CD4-positive, alpha-beta memory T cell (primary cell): ENCODE measurements around the gene AK1. TPM values are rescaled to one million over a fixed set of nuclear protein-coding genes. Genes with fewer than 3 reads are reported as not detected.

ENCODE experiments used
- CTCF ChIA-PET: fragments of 350-600 bp; sonication (Branson Sonifier 250); formaldehyde crosslinking; loops from one replicate; lab custom pipeline; 2021; ENCODE audit warnings: inconsistent platforms; ENCODE audit not compliant: partially characterized antibody; lab: Charles Lee
- POLR2A ChIA-PET: fragments of 350-600 bp; sonication (Branson Sonifier 250); formaldehyde crosslinking; loops from one replicate; lab custom pipeline; 2021; ENCODE audit not compliant: partially characterized antibody; lab: Charles Lee
- DNase-seq, 5 donors: peaks; one replicate each; pipeline versions ENCODE4 v3.0.0 to v3.0.0-alpha.2; 2020 to 2022; ENCODE audit warnings: mixed read lengths in 1 of 5
- H3K27ac ChIP-seq: one replicate; pipeline ENCODE4 v1.7.0; 2013; ENCODE audit warnings: low read depth, low read length
- H3K27me3 ChIP-seq: 2 replicates; pipeline ENCODE4 v1.7.0; 2013; ENCODE audit warnings: mild to moderate bottlenecking, low read length, moderate library complexity; ENCODE audit not compliant: insufficient read depth
- H3K36me3 ChIP-seq: 2 replicates; pipeline ENCODE4 v1.7.0; 2013; ENCODE audit warnings: mild to moderate bottlenecking, low read length, moderate library complexity; ENCODE audit not compliant: insufficient read depth
- H3K4me1 ChIP-seq: 2 replicates; pipeline ENCODE4 v1.7.0; 2013; ENCODE audit warnings: mild to moderate bottlenecking, low read length, moderate library complexity; ENCODE audit not compliant: insufficient read depth
- H3K4me3 ChIP-seq, 2 donors: one replicate each; pipeline ENCODE4 v1.7.0; 2013; ENCODE audit warnings: low read length in 2 of 2, mild to moderate bottlenecking in 1 of 2
- H3K9me3 ChIP-seq, 2 donors: one replicate each; pipeline ENCODE4 v1.7.0; 2013; ENCODE audit warnings: low read length in 2 of 2, control low read depth in 1 of 2; ENCODE audit not compliant: control insufficient read depth in 1 of 2
- H3K27ac Mint-ChIP-seq, 7 donors: one replicate each; pipeline ENCODE4 v1.8.0; 2020 to 2021; ENCODE audit warnings: mixed read lengths in 7 of 7, mild to moderate bottlenecking in 6 of 7, inconsistent platforms in 3 of 7, moderate library complexity in 3 of 7
- H3K27me3 Mint-ChIP-seq, 2 donors: one replicate each; pipeline ENCODE4 v1.8.0; 2020 to 2021; ENCODE audit warnings: mixed read lengths in 2 of 2
- H3K36me3 Mint-ChIP-seq, 2 donors: one replicate each; pipeline ENCODE4 v1.8.0; 2020 to 2021; ENCODE audit warnings: mixed read lengths in 2 of 2, inconsistent platforms in 1 of 2, mild to moderate bottlenecking in 1 of 2
- H3K4me1 Mint-ChIP-seq, 4 donors: one replicate each; pipeline ENCODE4 v1.8.0; 2020 to 2021; ENCODE audit warnings: mixed read lengths in 4 of 4, mild to moderate bottlenecking in 1 of 4
- H3K4me3 Mint-ChIP-seq, 8 donors: one replicate each; pipeline ENCODE4 v1.8.0; 2020 to 2021; ENCODE audit warnings: mixed read lengths in 8 of 8, mild to moderate bottlenecking in 7 of 8, moderate library complexity in 6 of 8, inconsistent platforms in 3 of 8
- H3K9me3 Mint-ChIP-seq, 8 donors: one replicate each; pipeline ENCODE4 v1.8.0; 2020 to 2021; ENCODE audit warnings: mixed read lengths in 8 of 8, mild to moderate bottlenecking in 5 of 8, inconsistent platforms in 3 of 8, moderate library complexity in 1 of 8
- intact Hi-C: fragments of 100-400 bp; cut with micrococcal nuclease; formaldehyde crosslinking; loops from one replicate; pipeline ENCODE4 v1.15.1; 2023
- polyA plus RNA-seq, 2 donors: library from polyadenylated mRNA; unstranded; fragments of 300-500 nt; fragmentation: Illumina TruSeq; gene quantifications; one replicate each; pipeline ENCODE4 v1.2.3, GENCODE V29; 2021
- total RNA-seq, 2 experiments: library from RNA; stranded (reverse); gene quantifications; one replicate each; pipeline ENCODE4 v1.2.3, GENCODE V29; 2021

Gene AK1
- total and polyA plus RNA-seq, 4 experiments from 2014 or later: 0.53 to 62.7 (median 58.1) TPM; not detected in 1

- H3K27ac ChIP-seq: no peak overlapping the region
- no peaks in the 10 kb centered on the region for H3K27me3 ChIP-seq
- Mint-ChIP-seq H3K27me3 (no peaks in the 10 kb centered on the region), H3K4me1 (peaks cover 11 to 53% (median 29%) of the 10 kb centered on the region in 4 donors), H3K4me3 (peak overlapping the region in 1 of 8 donors; percentile 46), H3K36me3 (peaks cover 17 to 36% of the 10 kb centered on the region in 2 donors), H3K27ac (peak overlapping the region; percentile 67 to 96 (median 82)), H3K9me3 (no peaks in the 10 kb centered on the region)
- H3K9me3 ChIP-seq: no peaks in the 10 kb centered on the region
- DNase-seq: no peak
- POLR2A ChIA-PET: interaction anchor here (1.2 to 2.1 kb wide), 4 partner anchors 12 to 176 kb away, joined by 3 to 7 read pairs (median 5); partner anchors contain the start of genes CDK9 and TOR2A
- CTCF ChIA-PET: interaction anchor here (0.6 to 2.5 kb wide), 9 partner anchors 16 to 195 kb away, joined by 3 to 11 read pairs (median 3); partner anchors contain the start of genes PTRH1, TOR2A and TTC16
- no peaks in the 10 kb centered on the region for H3K36me3 ChIP-seq
- no peak overlapping the region for H3K4me3 ChIP-seq
- intact Hi-C loops: loop anchor here (1.0 kb wide), 1 partner anchor 175 kb away; the partner anchor contains the start of gene TOR2A
- H3K4me1 ChIP-seq: peaks cover 38% of the 10 kb centered on the region
Measured at GRCh38 chr9:127910613-127911205, 33.2 kb upstream of the AK1 start.

- H3K4me3 Mint-ChIP-seq: no peak overlapping the region
- no peak for DNase-seq
- Histone ChIP-seq H3K9me3 (no peaks in the 10 kb centered on the region), H3K27me3 (no peaks in the 10 kb centered on the region), H3K36me3 (no peaks in the 10 kb centered on the region), H3K27ac (peak overlapping the region; percentile 25), H3K4me3 (no peak overlapping the region), H3K4me1 (peaks cover 38% of the 10 kb centered on the region)
- no peaks in the 10 kb centered on the region for H3K27me3 Mint-ChIP-seq
- H3K9me3 Mint-ChIP-seq: no peaks in the 10 kb centered on the region
- ChIA-PET CTCF (interaction anchor here (0.8 to 2.5 kb wide), 12 partner anchors 15 to 175 kb away, joined by 3 to 11 read pairs (median 4); partner anchors contain the start of genes CDK9 and TOR2A), POLR2A (interaction anchor here (0.6 to 2.1 kb wide), 5 partner anchors 11 to 175 kb away, joined by 3 to 7 read pairs (median 4); partner anchors contain the start of genes CDK9 and TOR2A)
- peaks cover 17 to 38% of the 10 kb centered on the region in 2 donors for H3K36me3 Mint-ChIP-seq
- intact Hi-C loops: loop anchor here (1.0 kb wide), 1 partner anchor 175 kb away; the partner anchor contains the start of gene TOR2A
- H3K27ac Mint-ChIP-seq: peak overlapping the region in 6 of 7 donors; percentile 42 to 78 (median 62)
- peaks cover 15 to 50% (median 29%) of the 10 kb centered on the region in 4 donors for H3K4me1 Mint-ChIP-seq
Measured at GRCh38 chr9:127909839-127910273, 32.4 kb upstream of the AK1 start.

DNA sequence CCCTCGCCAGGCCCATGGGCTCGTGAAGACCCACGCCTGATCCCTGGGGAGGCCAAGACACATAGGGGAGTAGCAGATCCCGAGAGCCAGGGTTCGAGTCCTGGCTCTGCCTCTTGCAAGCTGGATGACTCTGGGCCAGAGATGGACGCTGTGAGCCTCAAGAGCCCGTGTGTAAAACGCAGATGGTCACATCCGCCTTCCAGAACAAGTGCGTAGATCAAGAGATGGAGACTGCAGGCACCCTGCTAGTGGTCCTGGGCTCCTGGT, 31.1 kb upstream of the AK1 start:
- Histone ChIP-seq H3K27ac (peak overlapping the region; percentile 15), H3K36me3 (no peaks in the 10 kb centered on the region), H3K27me3 (no peaks in the 10 kb centered on the region), H3K4me3 (no peak overlapping the region), H3K9me3 (no peaks in the 10 kb centered on the region), H3K4me1 (peaks cover 51% of the 10 kb centered on the region)
- intact Hi-C loops: no loop called here
- Mint-ChIP-seq H3K36me3 (peaks cover 17 to 44% of the 10 kb centered on the region in 2 donors), H3K27me3 (no peaks in the 10 kb centered on the region), H3K4me1 (peaks cover 17 to 51% (median 33%) of the 10 kb centered on the region in 4 donors), H3K9me3 (no peaks in the 10 kb centered on the region), H3K27ac (peak overlapping the region in 2 of 7 donors; percentile 15 to 42), H3K4me3 (no peak overlapping the region)
- DNase-seq: no peak
- ChIA-PET POLR2A (no interaction called here), CTCF (interaction anchor here (1.8 kb wide), 1 partner anchor 13 kb away, joined by 5 read pairs; no protein-coding TSS in a partner anchor)

DNA sequence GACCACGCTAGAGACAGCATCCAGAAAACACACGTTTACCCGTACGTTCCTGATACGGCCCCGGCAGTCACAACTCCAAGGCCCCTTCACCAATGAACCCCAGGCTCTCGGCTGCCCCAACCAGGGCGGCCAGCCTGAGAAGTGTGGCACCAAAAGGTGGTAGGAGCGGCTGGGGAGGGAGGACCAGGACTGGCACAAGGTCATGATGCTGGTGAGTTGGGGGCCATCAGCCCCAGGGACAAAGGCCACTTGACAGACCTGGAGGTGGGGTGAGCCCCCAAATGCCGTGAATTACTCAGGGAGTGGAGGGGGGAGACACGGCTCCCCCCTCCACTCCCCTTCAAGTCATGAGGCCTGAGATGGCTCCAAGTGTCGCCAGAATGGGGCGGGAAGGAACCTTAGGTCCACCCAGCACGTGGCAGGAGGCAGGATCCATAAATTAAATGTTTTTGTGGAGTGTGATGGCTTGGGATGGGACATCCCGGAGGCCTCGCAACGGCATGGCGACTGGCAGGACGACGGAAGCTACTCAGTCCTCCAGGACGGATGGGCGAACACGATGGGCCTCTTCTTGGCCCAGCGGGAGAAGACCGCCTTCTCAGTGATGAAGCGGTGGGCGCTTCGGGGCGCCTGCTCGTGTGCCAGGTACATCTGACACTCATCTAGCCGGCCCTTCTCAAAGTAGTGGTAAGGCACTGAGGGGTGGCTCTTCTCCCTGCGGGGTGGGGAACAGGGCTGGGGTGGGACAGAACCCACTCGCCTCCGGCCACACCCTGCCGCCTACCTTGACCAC, 30.6 kb upstream of the AK1 start:
- H3K4me1 Mint-ChIP-seq: peaks cover 20 to 56% (median 36%) of the 10 kb centered on the region in 4 donors
- POLR2A ChIA-PET: interaction anchor here (4.5 to 7.1 kb wide), 2 partner anchors 7 to 124 kb away, joined by 34 to 87 read pairs; partner anchors contain the start of genes CDK9 and ST6GALNAC4
- CTCF ChIA-PET: interaction anchor here (1.8 kb wide), 1 partner anchor 13 kb away, joined by 5 read pairs; no protein-coding TSS in a partner anchor
- peak overlapping the region; percentile 91 to 100 (median 100) for H3K27ac Mint-ChIP-seq
- DNase-seq: no peak
- H3K36me3 Mint-ChIP-seq: peaks cover 17 to 44% of the 10 kb centered on the region in 2 donors
- H3K27me3 Mint-ChIP-seq: no peaks in the 10 kb centered on the region
- Histone ChIP-seq H3K4me3 (no peak overlapping the region), H3K27ac (peak overlapping the region; percentile 15), H3K27me3 (no peaks in the 10 kb centered on the region), H3K4me1 (peaks cover 56% of the 10 kb centered on the region), H3K36me3 (no peaks in the 10 kb centered on the region), H3K9me3 (no peaks in the 10 kb centered on the region)
- peak overlapping the region in 1 of 8 donors; percentile 20 for H3K4me3 Mint-ChIP-seq
- H3K9me3 Mint-ChIP-seq: no peaks in the 10 kb centered on the region
- intact Hi-C loops: loop anchor here (2.0 kb wide), 1 partner anchor 105 kb away; the partner anchor contains the start of gene FPGS

DNA sequence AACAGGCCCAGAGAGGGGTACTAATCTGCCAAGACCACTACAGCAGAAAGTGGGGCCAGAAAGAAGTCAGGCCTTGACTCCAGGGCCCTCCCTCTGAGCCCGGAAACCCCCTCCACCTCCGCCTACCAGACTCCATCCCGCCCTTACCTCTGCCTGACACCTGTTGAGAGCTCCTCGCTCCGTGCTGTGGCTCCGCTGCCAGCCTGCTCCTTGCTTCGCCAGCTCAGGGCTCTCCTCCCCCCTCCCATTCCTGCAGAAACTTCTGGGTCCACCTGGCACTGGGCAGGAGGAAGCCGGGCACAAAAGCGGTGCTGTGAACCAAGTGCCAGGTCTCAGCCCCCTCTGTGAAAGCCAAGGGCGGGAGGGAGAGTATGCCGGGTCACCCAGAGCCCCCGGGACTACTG, 28.3 kb upstream of the AK1 start:
- POLR2A ChIA-PET: interaction anchor here (0.7 to 7.1 kb wide), 22 partner anchors 9 to 455 kb away, joined by 3 to 87 read pairs (median 5); partner anchors contain the start of genes AK1, CDK9, FPGS and LRSAM1
- peaks cover 19 to 63% (median 34%) of the 10 kb centered on the region in 4 donors for H3K4me1 Mint-ChIP-seq

GRCh38 chr9:127905004-127905728, 27.7 kb upstream of the AK1 start:
- Histone ChIP-seq H3K27ac (peak overlapping the region; percentile 100), H3K9me3 (no peaks in the 10 kb centered on the region), H3K27me3 (no peaks in the 10 kb centered on the region), H3K4me1 (peaks cover 67% of the 10 kb centered on the region), H3K4me3 (peak overlapping the region; percentile 82 to 85), H3K36me3 (no peaks in the 10 kb centered on the region)
- H3K4me3 Mint-ChIP-seq: peak overlapping the region; percentile 86 to 99 (median 95)
- intact Hi-C loops: loop anchor here (2.0 kb wide), 2 partner anchors 22 to 118 kb away; partner anchors contain the start of gene CDK9
- peak overlapping the region; percentile 98 to 100 (median 100) for H3K27ac Mint-ChIP-seq
- CTCF ChIA-PET: interaction anchor here (1.0 to 2.6 kb wide), 7 partner anchors 11 to 170 kb away, joined by 3 to 11 read pairs (median 6); partner anchors contain the start of gene TOR2A
- POLR2A ChIA-PET: interaction anchor here (1.0 to 7.1 kb wide), 21 partner anchors 8 to 454 kb away, joined by 3 to 87 read pairs (median 5); partner anchors contain the start of genes CDK9, DPM2, FPGS and LRSAM1
- no peaks in the 10 kb centered on the region for H3K9me3 Mint-ChIP-seq
- H3K27me3 Mint-ChIP-seq: no peaks in the 10 kb centered on the region
- H3K36me3 Mint-ChIP-seq: peaks cover 0 to 25% of the 10 kb centered on the region in 2 donors
- DNase-seq: peak; percentile 59 to 89 (median 61)
- peaks cover 16 to 60% (median 31%) of the 10 kb centered on the region in 4 donors for H3K4me1 Mint-ChIP-seq

More for the DNA sequence above, 28.3 kb upstream of the AK1 start:
- H3K27me3 ChIP-seq: no peaks in the 10 kb centered on the region
- H3K4me1 ChIP-seq: peaks cover 65% of the 10 kb centered on the region
- Mint-ChIP-seq H3K27ac (peak overlapping the region; percentile 98 to 100 (median 100)), H3K27me3 (no peaks in the 10 kb centered on the region), H3K36me3 (peaks cover 3 to 28% of the 10 kb centered on the region in 2 donors), H3K9me3 (no peaks in the 10 kb centered on the region), H3K4me3 (peak overlapping the region; percentile 86 to 99 (median 95))
- no peaks in the 10 kb centered on the region for H3K9me3 ChIP-seq
- intact Hi-C loops: loop anchor here (1.0 to 2.0 kb wide), 5 partner anchors 12 to 170 kb away; partner anchors contain the start of genes CDK9, FPGS, ST6GALNAC4 and TOR2A
- CTCF ChIA-PET: interaction anchor here (0.7 to 2.6 kb wide), 9 partner anchors 11 to 171 kb away, joined by 3 to 11 read pairs (median 4); partner anchors contain the start of genes PIP5KL1, ST6GALNAC4 and TOR2A
- no peaks in the 10 kb centered on the region for H3K36me3 ChIP-seq
- H3K27ac ChIP-seq: peak overlapping the region; percentile 100
- peak; percentile 69 to 92 (median 78) for DNase-seq
- peak overlapping the region; percentile 82 to 85 for H3K4me3 ChIP-seq
